Fibroblast of peridontal ligament (primary cell): Measurements from ENCODE around the gene HBA2.
"Not testable (repeated sequence)": the region's sequence is repeated elsewhere in the genome, so short reads cannot be mapped to it uniquely, and the experiment has no call there.

Source experiments
- DNase-seq: peaks from one replicate; pipeline ENCODE4 v3.0.0-alpha.2; 2010; ENCODE audit errors: extremely low read depth

The HBA2 gene

GRCh38 chr16:155031-155398 is 17.7 kb upstream of the HBA2 start:
- DNase-seq, result no peak

DNA sequence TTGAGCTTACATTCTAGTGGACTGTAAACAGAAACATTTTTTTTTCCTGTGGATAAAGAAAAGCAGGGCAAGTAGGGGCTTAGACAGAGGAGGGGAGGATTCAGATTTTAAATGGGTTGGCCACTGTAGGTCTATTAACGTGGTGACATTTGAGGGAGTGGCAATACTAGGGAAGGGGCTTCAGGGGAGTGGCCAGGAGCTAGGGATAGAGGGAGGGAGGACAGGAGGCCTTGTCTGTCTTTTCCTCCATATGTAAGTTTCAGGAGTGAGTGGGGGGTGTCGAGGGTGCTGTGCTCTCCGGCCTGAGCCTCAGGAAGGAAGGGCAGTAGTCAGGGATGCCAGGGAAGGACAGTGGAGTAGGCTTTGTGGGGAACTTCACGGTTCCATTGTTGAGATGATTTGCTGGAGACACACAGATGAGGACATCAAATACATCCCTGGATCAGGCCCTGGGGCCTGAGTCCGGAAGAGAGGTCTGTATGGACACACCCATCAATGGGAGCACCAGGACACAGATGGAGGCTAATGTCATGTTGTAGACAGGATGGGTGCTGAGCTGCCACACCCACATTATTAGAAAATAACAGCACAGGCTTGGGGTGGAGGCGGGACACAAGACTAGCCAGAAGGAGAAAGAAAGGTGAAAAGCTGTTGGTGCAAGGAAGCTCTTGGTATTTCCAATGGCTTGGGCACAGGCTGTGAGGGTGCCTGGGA is 13.4 kb upstream of the HBA2 start:
- no peak for DNase-seq

DNA sequence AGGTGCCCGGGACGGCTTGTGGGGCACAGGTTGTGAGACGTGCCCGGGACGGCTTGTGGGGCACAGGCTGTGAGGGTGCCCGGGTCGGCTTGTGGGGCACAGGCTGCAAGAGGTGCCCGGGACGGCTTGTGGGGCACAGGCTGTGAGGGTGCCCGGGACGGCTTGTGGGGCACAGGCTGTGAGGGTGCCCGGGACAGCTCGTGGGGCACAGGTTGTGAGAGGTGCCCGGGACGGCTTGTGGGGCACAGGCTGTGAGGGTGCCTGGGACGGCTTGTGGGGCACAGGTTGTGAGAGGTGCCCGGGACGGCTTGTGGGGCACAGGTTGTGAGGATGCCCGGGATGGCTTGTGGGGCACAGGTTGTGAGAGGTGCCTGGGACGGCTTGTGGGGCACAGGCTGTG is 12.4 kb upstream of the HBA2 start:
- DNase-seq, result not testable (repeated sequence)

DNA sequence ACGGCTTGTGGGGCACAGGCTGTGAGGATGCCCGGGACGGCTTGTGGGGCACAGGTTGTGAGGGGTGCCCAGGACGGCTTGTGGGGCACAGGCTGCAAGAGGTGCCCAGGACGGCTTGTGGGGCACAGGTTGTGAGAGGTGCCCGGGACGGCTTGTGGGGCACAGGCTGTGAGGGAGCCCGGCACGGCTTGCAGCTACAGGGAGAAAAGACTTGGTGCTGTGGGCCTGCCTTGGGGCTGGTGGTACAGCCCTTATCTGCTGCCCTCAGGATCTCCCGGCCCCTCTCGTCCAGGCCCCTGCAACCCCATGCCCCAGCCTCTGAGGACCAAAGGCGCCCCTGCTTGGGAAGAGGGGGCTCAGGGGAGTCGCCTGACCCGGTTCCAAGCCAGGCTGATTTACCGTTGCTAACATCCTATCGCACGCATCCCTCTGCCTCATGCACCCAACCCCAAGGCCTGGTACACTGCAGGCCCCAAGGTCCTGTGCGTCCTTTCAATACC is 11.9 kb upstream of the HBA2 start:
- no peak for DNase-seq

- no peak for DNase-seq
Measured at GRCh38 chr16:162271-162991, 10.2 kb upstream of the HBA2 start.

DNA sequence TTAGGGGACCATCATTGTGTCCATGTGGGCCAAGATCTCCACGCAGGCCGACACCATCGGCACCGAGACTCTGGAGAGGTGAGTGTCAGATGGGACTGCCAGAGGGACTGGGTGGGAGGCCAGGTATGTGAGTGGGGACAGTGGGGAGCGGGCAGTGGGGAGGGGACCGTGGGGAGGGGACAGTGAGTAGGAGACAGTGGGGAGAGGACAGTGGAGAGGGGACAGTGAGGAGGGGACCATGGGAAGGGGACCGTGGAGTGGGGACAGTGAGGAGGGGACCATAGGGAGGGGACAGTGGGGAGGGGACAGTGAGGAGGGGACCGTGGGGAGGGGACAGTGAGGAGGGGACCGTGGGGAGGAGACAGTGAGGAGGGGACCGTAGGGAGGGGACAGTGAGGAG is 9.5 kb upstream of the HBA2 start:
- not testable (repeated sequence) for DNase-seq

GRCh38 chr16:163696-164095 is 9.0 kb upstream of the HBA2 start:
- DNase-seq, result not testable (repeated sequence)

DNA sequence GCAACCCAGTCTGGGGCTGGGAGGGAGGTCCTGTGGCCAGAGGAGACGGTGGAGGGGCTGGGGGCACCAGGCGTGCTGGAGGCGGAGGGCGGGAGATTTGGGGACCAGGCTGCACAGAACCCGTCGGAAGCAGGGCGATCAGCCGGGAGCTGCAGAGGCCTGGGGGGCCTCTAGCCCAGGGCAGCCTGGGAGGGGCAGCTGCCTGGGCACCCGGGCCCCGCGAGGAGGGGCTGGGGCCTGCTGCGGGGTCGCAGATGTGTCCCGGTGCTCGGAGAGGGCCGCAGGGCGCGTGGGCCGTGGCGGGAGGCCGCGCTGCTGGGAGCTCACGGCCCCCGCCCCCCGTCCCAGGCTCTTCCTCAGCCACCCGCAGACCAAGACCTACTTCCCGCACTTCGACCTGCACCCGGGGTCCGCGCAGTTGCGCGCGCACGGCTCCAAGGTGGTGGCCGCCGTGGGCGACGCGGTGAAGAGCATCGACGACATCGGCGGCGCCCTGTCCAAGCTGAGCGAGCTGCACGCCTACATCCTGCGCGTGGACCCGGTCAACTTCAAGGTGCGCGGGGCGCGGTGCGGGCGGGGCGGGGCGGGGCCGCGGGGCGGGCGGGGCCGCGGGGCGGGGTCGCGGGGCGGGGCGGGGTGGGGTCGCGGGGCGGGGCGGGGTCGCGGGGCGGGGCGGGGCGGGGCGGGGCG is 8.4 kb upstream of the HBA2 start:
- DNase-seq, result not testable (repeated sequence)

DNA sequence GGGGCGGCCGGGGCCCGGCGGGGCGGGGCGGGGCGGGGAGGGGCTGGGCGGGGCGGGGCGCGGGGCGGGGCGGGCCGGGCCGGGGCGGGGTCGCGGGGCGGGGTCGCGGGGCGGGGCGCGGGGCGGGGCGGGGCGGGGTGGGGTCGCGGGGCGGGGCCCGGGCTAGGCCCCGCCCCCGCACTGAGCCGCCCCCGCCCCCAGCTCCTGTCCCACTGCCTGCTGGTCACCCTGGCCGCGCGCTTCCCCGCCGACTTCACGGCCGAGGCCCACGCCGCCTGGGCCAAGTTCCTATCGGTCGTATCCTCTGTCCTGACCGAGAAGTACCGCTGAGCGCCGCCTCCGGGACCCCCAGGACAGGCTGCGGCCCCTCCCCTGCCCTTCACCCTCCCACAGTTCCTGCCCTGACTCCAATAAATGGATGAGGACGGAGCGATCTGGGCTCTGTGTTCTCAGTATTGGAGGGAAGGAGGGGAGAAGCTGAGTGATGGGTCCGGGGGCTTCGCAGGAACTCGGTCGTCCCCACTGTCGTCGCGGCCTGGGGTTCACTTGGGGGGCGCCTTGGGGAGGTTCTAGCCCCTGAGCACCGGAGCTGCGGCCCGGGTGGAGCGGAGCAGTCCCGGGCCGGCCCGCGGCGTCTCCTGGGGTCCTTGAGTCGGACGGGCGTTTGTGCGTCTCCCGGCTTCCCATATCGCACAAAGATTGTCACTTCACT is 7.7 kb upstream of the HBA2 start:
- DNase-seq, result no peak

DNA sequence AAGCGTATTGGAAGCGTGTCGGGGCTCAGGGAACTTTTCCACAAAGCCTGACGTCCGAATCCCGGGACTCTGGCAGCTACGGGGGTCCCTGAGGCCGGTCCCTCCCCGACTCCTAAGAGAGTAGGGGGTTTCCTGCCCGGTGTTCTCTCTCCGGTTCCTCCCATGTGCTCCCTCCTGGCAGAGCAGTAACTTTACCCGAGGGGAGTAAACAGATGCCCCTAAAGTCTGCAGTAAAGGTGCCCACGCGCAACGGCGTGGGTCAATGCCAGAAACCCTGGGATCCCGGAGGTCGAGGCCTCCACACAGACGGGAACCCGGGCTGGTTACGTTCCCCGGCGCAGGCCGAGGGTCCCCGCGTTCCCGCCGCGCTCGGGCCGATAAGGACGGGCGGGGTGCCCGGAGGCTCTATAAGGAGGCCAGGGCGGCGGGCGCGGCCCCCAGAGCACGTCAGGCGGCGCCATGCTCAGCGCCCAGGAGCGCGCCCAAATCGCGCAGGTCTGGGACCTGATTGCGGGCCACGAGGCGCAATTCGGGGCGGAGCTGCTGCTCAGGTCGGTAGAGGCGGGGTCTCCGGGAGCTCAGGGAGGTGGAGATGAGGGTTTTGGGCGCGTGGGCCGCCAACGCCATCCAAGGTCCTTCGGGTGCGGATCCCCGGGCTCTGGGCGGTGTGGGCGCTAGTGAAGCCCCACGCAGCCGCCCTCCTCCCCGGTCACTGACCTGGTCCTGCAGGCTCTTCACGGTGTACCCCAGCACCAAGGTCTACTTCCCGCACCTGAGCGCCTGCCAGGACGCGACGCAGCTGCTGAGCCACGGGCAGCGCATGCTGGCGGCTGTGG is 6.9 kb upstream of the HBA2 start, which contains the start of gene HBM:
Gene HBM (plus strand): TSS at position 440 of the 836 bp plus-strand sequence. CDS start 20 bp downstream, at position 460.
- DNase-seq, result no peak

- DNase-seq, result no peak
Measured at GRCh38 chr16:166375-167121, 6.1 kb upstream of the HBA2 start.

- no peak for DNase-seq
Measured at GRCh38 chr16:167122-167690, 5.5 kb upstream of the HBA2 start.

DNA sequence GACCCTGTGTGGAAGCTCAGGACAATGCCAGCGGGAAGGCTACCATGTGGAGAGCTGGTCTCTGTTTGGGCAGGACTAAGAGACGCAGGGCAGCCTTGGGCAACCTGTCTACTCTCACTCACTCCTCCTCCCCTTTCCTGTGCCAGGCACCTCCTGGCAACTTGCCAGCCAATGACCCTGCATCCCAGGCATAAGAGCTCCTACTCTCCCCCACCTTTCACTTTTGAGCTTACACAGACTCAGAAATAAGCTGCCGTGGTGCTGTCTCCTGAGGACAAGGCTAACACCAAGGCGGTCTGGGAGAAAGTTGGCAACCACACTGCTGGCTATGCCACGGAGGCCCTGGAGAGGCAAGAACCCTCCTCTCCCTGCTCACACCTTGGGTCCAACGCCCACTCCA is 4.3 kb upstream of the HBA2 start:
- no peak for DNase-seq

GRCh38 chr16:169014-169413 is 3.7 kb upstream of the HBA2 start:
- no peak for DNase-seq

DNA sequence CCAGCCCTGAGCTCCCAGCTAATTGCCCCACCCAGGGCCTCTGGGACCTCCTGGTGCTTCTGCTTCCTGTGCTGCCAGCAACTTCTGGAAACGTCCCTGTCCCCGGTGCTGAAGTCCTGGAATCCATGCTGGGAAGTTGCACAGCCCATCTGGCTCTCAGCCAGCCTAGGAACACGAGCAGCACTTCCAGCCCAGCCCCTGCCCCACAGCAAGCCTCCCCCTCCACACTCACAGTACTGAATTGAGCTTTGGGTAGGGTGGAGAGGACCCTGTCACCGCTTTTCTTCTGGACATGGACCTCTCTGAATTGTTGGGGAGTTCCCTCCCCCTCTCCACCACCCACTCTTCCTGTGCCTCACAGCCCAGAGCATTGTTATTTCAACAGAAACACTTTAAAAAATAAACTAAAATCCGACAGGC is 2.6 kb upstream of the HBA2 start:
- DNase-seq, result not testable (repeated sequence)

DNA sequence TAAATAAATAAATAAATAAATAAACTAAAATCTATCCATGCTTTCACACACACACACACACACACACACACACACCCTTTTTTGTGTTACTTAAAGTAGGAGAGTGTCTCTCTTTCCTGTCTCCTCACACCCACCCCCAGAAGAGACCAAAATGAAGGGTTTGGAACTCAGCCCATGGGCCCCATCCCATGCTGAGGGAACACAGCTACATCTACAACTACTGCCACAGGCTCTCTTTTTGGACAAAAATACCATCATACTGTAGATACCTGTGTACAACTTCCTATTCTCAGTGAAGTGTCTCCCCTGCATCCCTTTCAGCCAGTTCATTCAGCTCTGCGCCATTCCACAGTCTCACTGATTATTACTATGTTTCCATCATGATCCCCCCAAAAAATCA is 1.9 kb upstream of the HBA2 start:
- DNase-seq, result no peak

DNA sequence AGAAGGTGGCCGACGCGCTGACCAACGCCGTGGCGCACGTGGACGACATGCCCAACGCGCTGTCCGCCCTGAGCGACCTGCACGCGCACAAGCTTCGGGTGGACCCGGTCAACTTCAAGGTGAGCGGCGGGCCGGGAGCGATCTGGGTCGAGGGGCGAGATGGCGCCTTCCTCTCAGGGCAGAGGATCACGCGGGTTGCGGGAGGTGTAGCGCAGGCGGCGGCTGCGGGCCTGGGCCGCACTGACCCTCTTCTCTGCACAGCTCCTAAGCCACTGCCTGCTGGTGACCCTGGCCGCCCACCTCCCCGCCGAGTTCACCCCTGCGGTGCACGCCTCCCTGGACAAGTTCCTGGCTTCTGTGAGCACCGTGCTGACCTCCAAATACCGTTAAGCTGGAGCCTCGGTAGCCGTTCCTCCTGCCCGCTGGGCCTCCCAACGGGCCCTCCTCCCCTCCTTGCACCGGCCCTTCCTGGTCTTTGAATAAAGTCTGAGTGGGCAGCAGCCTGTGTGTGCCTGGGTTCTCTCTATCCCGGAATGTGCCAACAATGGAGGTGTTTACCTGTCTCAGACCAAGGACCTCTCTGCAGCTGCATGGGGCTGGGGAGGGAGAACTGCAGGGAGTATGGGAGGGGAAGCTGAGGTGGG is 657 bp downstream of the HBA2 start:
- not testable (repeated sequence) for DNase-seq

- not testable (repeated sequence) for DNase-seq
Measured at GRCh38 chr16:173928-174769, 1.5 kb downstream of the HBA2 start.
